Activated T-cell treated with anti-CD3 and anti-CD28 coated beads, Interleukin-2, amount 50 U/mL, for 24 hours (primary cell): ENCODE results near the gene GPR27.

Experiments used
- DNase-seq: peaks from one replicate; pipeline ENCODE4 v3.0.0-alpha.2; 2020
- H3K27ac Mint-ChIP-seq: 2 replicates; pipeline ENCODE4 v1.8.0; 2020; ENCODE audit warnings: mild to moderate bottlenecking, mixed read lengths
- H3K27me3 Mint-ChIP-seq: 2 replicates; pipeline ENCODE4 v1.8.0; 2020; ENCODE audit warnings: mixed read lengths
- H3K36me3 Mint-ChIP-seq: 2 replicates; pipeline ENCODE4 v1.8.0; 2020; ENCODE audit warnings: low read depth, mixed read lengths
- H3K4me1 Mint-ChIP-seq: 2 replicates; pipeline ENCODE4 v1.8.0; 2020; ENCODE audit warnings: low read depth, mixed read lengths
- H3K4me3 Mint-ChIP-seq: 2 replicates; pipeline ENCODE4 v1.8.0; 2020; ENCODE audit warnings: mild to moderate bottlenecking, moderate library complexity, mixed read lengths
- H3K9me3 Mint-ChIP-seq: 2 replicates; pipeline ENCODE4 v1.8.0; 2020; ENCODE audit warnings: mixed read lengths

GPR27 gene, protein sequence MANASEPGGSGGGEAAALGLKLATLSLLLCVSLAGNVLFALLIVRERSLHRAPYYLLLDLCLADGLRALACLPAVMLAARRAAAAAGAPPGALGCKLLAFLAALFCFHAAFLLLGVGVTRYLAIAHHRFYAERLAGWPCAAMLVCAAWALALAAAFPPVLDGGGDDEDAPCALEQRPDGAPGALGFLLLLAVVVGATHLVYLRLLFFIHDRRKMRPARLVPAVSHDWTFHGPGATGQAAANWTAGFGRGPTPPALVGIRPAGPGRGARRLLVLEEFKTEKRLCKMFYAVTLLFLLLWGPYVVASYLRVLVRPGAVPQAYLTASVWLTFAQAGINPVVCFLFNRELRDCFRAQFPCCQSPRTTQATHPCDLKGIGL

DNA sequence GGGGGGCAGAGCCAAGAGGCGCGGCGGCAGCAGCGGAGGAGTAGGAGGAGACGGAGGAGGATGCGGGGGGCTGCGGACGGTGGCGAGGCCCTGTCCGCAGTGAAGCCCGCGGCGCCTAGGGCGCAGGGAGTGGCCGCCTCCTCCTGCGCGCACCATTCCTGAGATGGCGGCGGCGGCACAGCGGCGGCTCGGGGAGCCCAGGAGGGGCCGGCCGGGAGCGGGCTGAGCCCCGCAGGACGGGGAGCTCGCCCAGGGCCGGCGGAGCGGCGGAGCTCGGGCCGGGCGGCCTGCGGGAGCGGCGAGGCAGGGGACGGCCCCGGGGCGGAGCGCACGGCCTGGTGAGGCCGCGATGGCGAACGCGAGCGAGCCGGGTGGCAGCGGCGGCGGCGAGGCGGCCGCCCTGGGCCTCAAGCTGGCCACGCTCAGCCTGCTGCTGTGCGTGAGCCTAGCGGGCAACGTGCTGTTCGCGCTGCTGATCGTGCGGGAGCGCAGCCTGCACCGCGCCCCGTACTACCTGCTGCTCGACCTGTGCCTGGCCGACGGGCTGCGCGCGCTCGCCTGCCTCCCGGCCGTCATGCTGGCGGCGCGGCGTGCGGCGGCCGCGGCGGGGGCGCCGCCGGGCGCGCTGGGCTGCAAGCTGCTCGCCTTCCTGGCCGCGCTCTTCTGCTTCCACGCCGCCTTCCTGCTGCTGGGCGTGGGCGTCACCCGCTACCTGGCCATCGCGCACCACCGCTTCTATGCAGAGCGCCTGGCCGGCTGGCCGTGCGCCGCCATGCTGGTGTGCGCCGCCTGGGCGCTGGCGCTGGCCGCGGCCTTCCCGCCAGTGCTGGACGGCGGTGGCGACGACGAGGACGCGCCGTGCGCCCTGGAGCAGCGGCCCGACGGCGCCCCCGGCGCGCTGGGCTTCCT lies at the start of gene GPR27:
TSS of gene GPR27 (plus strand) at position 155 of the 909 bp plus-strand sequence. CDS start at position 350, 195 bp downstream.
- peak within 1 kb of the TSS; percentile 69 for H3K4me3 Mint-ChIP-seq
- H3K36me3 Mint-ChIP-seq = no peaks in the 10 kb centered on the region
- H3K9me3 Mint-ChIP-seq = no peaks in the 10 kb centered on the region
- peaks cover 8% of the 10 kb centered on the region for H3K4me1 Mint-ChIP-seq
- H3K27ac Mint-ChIP-seq = no peak within 1 kb of the TSS
- DNase-seq = peak; percentile 68
- H3K27me3 Mint-ChIP-seq = peaks cover 50% of the 10 kb centered on the region

DNA sequence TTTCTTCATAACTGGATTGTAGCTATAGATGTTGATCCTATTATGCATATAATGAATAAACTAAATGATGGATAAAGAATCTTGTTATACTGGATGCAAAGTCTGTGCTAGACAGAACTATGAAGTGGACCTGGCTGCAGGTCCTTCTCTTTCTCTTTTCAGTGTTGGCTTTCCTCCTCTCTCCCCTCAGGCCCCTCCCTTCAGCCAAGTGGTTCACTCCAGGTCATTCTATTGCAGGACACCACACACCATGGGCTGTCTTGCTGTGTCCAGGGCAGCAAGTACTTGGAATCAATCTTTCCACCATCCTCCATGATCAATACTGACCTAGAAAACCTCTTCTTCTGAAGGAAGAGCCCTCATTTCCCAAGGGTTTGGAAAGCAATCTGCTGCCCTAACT lies 48.7 kb upstream of the GPR27 start:
- H3K4me3 Mint-ChIP-seq = no peak overlapping the region
- DNase-seq = no peak
- H3K36me3 Mint-ChIP-seq = peaks cover 53% of the 10 kb centered on the region
- peaks cover 84% of the 10 kb centered on the region for H3K4me1 Mint-ChIP-seq
- peak overlapping the region; percentile 61 for H3K27ac Mint-ChIP-seq
- H3K27me3 Mint-ChIP-seq = no peaks in the 10 kb centered on the region
- no peaks in the 10 kb centered on the region for H3K9me3 Mint-ChIP-seq

DNA sequence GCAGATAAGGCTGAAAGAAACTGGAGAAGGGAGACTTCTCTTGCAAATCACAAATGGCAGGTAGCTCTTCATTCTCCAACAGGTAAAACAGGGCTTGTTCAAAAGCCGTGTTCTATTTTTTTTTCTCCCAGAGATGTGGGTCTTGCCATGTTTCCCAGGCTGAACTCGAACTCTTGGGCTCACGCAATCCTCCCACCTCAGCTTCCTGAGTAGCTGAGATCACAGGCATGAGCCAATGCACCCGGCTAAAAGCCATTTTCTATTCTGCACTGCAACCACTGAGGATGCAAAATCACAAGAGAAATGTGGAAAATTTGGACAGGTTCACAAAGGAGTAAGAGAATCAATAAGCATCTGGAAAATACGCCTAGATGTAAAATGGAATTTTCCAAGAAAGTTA lies 48.0 kb upstream of the GPR27 start:
- no peak for DNase-seq
- H3K4me1 Mint-ChIP-seq = peaks cover 88% of the 10 kb centered on the region
- H3K9me3 Mint-ChIP-seq = no peaks in the 10 kb centered on the region
- no peaks in the 10 kb centered on the region for H3K27me3 Mint-ChIP-seq
- peaks cover 58% of the 10 kb centered on the region for H3K36me3 Mint-ChIP-seq
- H3K27ac Mint-ChIP-seq = peak overlapping the region; percentile 20
- no peak overlapping the region for H3K4me3 Mint-ChIP-seq

DNA sequence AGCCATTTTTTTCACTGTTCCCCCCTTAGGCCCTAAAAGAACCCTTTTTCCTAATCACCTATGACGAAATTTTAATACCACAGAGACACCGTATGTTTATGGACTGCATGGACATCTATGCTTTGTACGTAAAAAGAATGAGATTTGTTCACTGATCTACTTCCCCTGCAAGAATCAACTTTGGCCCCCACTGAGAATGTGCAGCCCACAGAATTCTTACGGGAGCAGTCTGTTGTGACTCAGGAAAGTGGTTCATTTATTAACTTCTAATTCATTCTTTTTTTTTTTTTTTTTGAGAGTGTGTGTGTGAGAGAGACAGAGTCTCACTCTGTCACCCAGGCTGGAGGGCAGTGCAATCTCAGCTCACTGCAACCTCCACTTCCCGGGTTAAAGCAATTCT lies 46.1 kb upstream of the GPR27 start:
- no peak for DNase-seq
- Mint-ChIP-seq H3K36me3 (peaks cover 53% of the 10 kb centered on the region), H3K27me3 (no peaks in the 10 kb centered on the region), H3K4me1 (peaks cover 87% of the 10 kb centered on the region), H3K27ac (peak overlapping the region; percentile 71), H3K4me3 (no peak overlapping the region), H3K9me3 (no peaks in the 10 kb centered on the region)

DNA sequence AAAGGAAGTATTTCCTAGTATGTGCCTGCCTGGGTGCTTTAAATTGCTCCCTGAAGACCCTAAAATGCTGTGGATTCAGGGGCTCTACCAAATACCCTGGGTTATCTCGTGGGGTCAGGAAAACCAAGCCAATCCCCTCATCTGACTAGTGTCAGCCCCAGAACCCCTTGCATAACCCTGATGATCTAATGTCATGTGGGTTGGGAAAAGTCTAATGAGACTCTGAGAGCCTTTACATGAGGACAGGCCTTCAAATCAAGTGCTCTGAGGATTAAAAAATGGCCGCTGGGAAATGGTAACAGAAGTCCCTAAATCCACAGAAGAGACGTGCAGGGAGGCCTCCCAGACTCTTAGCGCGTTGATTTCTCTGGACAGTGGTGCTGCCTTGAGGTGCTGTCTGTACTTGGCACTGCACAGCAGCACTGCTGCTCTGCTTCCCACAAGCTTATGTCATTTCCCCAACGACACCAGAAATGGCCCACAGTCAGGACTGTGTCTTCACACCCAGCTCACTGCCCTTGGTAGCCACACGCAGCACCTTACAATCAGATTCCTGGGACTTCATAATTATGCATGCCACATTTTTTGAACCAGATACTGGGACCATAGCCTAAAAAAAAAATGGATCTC lies 45.1 kb upstream of the GPR27 start:
- Mint-ChIP-seq H3K36me3 (peaks cover 52% of the 10 kb centered on the region), H3K4me1 (peaks cover 87% of the 10 kb centered on the region), H3K4me3 (no peak overlapping the region), H3K27ac (peak overlapping the region; percentile 57), H3K9me3 (no peaks in the 10 kb centered on the region), H3K27me3 (no peaks in the 10 kb centered on the region)
- DNase-seq = no peak

DNA sequence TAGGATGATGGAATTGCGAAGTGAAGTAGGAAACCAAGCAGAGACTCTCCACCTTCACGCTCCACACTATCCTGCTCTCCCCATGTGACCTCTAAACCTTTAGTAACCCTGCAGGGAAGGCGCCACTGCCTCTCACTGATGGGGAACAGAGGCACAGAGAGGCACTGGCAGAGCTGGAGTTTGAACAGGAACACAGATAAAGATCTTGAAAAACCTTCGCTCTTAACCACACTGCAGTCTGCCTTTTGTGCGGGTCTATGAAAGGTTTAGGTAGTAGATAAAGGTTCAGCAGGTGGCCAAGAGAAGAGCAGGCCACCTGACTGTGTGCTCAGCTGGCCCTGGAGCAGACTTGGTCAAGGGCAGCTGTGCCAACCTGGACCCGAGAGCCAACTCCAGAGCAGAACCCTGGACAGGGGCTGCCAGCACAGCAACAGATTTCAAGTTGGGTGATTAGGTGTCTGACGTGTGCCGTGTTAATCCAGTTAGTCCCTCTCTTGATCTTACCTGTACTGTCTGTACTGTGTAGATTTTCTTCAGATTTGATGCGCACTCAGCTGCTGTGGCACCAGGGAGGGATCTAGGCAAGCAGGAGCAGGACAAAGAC lies 43.6 kb upstream of the GPR27 start:
- Mint-ChIP-seq H3K27me3 (no peaks in the 10 kb centered on the region), H3K36me3 (peaks cover 44% of the 10 kb centered on the region), H3K9me3 (no peaks in the 10 kb centered on the region), H3K4me3 (no peak overlapping the region), H3K27ac (peak overlapping the region; percentile 79), H3K4me1 (peaks cover 87% of the 10 kb centered on the region)
- no peak for DNase-seq

DNA sequence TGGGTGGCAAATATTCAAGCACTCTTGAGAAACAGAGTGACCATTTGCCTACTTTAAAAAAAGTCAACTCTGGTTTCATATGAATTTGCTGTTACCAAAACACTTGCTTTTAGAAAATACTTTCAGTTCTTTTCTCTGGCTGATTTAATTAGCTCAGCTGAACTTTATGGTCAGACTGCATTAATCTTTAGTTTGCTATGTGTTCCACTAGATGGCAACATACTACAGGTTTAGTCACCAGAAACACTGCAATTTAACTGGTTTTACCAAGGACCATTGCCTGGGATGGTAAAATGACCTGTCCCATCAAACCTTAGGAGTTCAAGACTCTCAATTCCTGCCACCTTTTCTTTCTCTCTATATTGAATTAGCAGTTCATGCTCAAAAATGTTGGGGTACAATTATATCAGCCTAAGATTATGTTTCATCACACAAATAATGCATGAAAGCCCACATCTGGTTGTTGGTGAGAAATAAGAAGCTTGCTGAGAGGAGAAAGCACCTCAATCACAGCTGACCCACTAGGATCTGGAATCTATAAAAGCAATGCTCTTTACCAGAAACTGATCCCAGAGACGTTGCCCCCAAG lies 42.7 kb upstream of the GPR27 start:
- Mint-ChIP-seq H3K4me1 (peaks cover 86% of the 10 kb centered on the region), H3K36me3 (peaks cover 38% of the 10 kb centered on the region), H3K27ac (no peak overlapping the region), H3K27me3 (no peaks in the 10 kb centered on the region), H3K4me3 (no peak overlapping the region), H3K9me3 (no peaks in the 10 kb centered on the region)
- no peak for DNase-seq

DNA sequence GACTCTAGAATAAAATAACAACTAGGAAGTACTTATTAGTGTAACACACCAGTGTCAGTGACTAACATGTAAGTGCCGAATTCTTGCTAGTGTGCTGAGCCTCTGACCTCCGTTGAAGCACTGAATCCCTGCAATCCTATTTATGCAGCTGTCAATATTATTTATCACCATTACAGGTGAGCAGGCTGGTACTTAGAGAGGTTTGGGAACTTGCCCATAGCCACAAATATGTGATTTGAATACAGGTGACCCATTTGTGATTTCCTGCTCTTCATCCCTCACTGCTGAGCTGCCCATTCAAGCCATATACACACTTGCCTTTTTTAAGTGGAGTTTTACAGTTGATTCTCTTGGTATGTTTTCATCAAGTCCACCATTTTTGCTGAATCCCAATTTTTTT lies 40.6 kb upstream of the GPR27 start:
- Mint-ChIP-seq H3K36me3 (peaks cover 20% of the 10 kb centered on the region), H3K9me3 (no peaks in the 10 kb centered on the region), H3K4me3 (no peak overlapping the region), H3K27me3 (no peaks in the 10 kb centered on the region), H3K4me1 (peaks cover 88% of the 10 kb centered on the region), H3K27ac (peak overlapping the region; percentile 62)
- no peak for DNase-seq

DNA sequence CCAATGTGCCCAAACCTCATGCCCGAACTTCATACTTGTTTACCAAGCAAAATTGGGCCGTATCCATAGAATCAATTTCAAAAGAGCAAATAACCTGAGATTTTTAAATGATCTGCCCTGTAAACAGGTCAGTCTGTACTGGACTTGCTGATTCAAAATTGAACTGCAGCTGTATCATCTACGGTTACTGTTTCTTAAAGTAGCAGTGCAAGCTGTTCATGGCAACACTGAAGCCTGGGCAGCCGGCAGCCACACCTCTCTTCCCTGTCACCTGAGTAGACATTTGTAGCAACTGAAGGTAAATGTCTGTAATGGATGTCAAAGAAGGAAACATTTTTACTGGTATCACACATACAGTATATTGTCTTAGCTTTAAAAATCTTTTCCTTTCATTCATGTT lies 39.1 kb upstream of the GPR27 start:
- peaks cover 9% of the 10 kb centered on the region for H3K36me3 Mint-ChIP-seq
- peak overlapping the region; percentile 68 for H3K27ac Mint-ChIP-seq
- H3K27me3 Mint-ChIP-seq = no peaks in the 10 kb centered on the region
- DNase-seq = no peak
- peaks cover 90% of the 10 kb centered on the region for H3K4me1 Mint-ChIP-seq
- H3K4me3 Mint-ChIP-seq = no peak overlapping the region
- no peaks in the 10 kb centered on the region for H3K9me3 Mint-ChIP-seq

DNA sequence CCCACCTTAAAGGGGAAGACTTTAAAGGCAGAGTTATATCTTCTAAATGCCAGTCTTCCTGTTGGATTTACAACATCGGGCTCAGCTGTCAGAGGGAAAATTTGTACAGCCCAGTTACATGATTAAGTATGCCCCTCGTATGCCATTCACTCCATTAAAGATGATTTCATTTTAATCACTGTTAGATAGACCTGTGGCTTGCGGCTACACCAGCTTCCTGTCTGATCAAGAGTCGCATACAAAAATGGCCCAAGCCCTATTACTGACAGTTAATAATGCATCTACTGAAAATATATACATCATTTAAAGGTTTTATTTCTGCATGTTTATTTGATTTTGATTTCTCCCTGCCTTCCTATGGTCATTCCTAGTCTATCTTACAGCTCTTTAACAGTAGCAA lies 35.6 kb upstream of the GPR27 start:
- Mint-ChIP-seq H3K27ac (peak overlapping the region; percentile 79), H3K4me3 (no peak overlapping the region), H3K36me3 (peaks cover 5% of the 10 kb centered on the region), H3K4me1 (peaks cover 90% of the 10 kb centered on the region), H3K9me3 (no peaks in the 10 kb centered on the region), H3K27me3 (no peaks in the 10 kb centered on the region)
- DNase-seq = no peak

DNA sequence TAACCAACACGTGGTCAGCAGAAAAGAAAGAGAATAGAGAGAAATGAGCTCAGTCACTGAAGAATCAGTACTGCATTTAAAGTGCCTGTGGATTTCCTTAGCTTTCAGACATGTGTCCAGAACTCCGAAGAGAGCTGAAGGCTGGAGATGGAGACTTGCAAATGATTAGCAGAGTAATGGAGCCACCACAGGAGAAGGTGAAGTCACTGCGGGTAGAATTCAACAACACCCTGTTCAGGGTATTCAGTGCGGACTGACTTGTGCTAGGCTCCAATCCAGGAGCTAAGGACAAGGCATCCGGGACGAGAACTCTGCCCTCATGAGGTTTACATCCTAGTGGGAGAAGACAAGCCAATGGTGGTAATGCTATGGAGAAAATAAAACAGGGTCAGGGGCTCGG lies 32.7 kb upstream of the GPR27 start:
- Mint-ChIP-seq H3K4me1 (peaks cover 80% of the 10 kb centered on the region), H3K9me3 (no peaks in the 10 kb centered on the region), H3K4me3 (no peak overlapping the region), H3K27ac (peak overlapping the region; percentile 97), H3K27me3 (no peaks in the 10 kb centered on the region), H3K36me3 (peaks cover 18% of the 10 kb centered on the region)
- no peak for DNase-seq

DNA sequence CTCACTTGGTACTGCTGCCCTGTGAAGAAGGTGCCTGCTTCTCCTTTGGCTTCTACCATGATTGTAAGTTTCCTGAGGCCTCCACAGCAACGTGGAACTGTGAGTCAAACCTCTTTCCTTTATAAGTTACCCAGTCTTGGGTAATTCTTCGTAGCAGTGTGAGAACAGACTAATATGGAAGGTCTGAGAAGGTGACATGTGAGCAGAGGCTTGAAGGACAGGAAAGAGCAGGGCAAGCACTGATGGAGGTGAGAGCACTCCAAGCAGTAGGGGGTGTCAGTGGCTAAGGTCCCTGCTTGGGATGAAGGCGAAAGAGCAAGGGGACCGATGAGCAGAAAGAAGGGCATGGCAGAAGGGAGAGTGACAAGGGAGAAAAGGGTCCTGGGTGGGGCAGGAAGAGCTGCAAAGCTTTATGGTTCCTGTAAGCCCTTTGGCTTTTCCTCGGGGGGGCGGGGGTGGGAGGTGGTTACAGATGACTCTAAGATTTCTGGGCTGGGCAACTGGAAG lies 32.0 kb upstream of the GPR27 start:
- peaks cover 82% of the 10 kb centered on the region for H3K4me1 Mint-ChIP-seq
- peak; percentile 59 for DNase-seq
- peak overlapping the region; percentile 91 for H3K4me3 Mint-ChIP-seq
- peaks cover 19% of the 10 kb centered on the region for H3K36me3 Mint-ChIP-seq
- H3K9me3 Mint-ChIP-seq = no peaks in the 10 kb centered on the region
- H3K27me3 Mint-ChIP-seq = no peaks in the 10 kb centered on the region
- peak overlapping the region; percentile 97 for H3K27ac Mint-ChIP-seq

DNA sequence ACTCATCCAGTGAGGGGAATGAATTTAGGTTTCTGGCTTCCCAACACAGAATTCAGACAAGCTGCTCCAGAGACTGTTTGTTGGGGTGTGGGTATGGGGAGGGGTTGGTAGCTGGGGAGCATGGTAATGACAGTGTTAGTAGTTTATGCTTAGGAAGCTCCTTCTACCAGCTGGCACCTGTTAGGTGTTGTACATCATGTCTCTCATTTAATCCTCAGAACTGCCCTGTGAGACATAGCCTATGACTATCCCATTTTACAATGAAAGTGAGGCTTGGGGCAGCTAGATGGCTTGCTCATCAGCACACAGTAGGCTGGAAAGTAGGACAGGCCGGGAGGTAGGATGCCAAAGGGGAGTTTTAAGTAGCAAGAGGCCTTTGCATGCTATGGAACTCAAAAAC lies 31.0 kb upstream of the GPR27 start:
- Mint-ChIP-seq H3K4me1 (peaks cover 76% of the 10 kb centered on the region), H3K27ac (peak overlapping the region; percentile 97), H3K36me3 (peaks cover 19% of the 10 kb centered on the region), H3K27me3 (no peaks in the 10 kb centered on the region), H3K4me3 (peak overlapping the region; percentile 91), H3K9me3 (no peaks in the 10 kb centered on the region)
- no peak for DNase-seq
